ENCODE data around the gene PTCSC3.

Gene PTCSC3

DNA sequence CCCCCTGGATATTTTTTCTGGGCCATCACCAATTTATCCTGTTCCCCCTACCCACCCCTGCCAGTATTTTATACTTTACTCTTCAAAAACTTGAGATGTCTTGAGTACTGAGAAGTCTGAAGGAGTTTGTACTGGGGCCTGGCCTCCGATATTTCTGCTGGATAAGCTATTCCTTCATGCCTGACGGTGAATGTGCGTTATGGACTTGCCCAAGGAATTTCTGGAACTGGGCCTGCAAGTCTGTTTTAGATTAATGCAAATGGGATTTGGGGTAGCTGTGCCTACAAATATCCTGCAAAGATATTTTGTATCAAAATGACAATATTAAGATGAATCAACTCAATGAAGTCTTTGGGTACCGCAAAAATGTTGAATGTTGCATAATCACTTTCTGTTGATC, at the start of gene PTCSC3:
Gene PTCSC3, minus strand, starts transcription at position 199 of the 400 bp plus-strand sequence.
- no peak for DNase-seq

DNA sequence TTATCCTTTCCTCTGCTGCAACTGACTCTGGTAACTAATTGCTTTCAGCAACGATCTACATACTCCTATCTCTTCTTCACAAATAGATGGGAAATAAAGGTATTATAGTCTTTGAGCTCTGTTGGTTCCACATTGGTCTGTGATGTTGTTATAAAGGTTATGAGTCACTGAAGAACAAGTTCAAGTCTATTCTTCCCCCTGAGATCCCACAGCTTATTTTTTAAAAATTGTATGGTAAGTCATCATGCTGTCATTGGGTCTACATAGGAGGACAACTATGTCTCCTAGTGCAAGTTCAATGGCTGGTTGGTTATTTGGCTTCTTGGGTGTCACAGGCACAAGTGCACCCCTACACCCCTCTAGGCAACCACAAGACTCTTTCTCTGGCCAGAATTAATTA, 49.6 kb upstream of the PTCSC3 start:
- DNase-seq: no peak

DNA sequence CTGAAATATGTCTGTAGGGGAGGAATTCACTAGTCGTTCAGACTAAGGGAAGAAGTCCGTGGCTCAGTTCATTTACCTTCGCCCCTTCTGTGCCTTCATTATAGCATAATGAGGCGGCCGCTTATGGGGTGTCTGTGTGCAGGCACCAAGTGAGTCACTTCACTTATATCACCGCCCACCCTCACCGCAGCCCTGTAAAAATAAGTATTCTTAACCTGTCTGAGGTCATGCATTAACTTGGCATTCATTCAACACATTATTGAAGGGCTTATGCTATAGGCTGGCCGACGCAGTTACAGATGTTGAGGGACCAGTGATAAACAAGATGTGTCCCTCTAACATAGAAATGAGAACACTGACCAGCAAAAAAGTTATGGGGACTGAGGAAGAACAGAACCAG, 47.7 kb upstream of the PTCSC3 start:
- DNase-seq: no peak

DNA sequence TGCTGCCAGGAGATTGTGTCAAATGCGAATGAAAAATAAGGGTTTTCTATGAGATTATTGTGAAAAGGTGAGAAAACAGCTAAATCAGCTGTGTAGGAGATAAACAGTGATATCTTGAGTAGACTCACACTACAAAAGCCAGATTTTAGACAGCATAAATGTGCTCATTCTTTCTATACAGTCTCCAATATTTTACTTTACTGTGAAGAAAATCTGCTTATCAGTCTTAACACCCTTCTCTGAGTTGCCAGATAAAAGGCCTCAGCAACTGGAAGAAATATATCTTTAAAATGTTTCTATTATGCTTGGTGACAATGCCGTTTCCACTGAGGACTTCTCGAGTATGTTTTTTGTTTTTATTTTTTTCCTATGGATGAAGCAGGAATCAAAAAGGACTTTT, 47.0 kb upstream of the PTCSC3 start:
- DNase-seq: no peak

DNA sequence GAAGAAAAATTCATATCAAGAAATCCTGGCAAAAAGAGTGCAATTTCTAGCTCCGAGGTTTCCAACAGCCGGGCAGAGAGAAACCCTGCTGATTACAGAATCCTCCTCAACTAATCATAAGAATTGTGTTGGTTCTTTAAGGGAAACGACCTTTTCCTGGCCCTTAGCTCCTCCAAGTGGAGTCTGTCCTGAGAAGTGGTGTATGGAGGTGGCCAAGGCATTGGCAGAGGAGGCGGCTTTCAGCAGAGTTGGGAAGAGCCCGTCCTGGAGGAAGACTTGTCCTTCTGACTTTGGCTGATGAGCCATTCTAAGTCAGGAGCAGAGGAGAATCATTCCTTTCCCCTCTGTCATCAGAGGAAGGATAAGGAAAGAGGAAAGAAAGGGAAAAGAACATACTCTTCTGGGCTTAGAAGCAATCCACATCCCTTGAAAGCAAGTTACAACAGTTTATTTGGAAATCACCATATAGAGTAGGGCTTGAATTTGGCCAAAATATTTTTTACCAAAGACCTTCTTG, 46.5 kb upstream of the PTCSC3 start:
- DNase-seq: no peak

DNA sequence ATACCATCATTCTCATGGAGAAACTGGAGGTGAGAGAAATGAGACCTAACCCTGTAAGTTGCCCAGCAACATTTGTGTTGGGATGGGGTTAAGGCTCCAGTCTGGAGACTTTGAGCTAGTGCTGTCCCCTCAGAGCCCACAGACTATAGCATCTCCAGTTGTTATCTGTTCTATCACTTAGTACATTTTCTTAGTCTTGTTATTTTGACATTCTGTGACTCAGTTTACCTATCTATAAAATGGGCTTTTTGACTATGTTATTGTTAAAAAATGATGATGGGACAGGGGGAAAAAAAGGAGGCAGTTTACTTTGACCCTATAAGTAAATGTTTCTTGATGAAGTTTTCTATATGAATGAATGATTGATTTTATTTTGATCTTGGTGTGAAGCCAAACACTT, 45.8 kb upstream of the PTCSC3 start:
- no peak for DNase-seq

DNA sequence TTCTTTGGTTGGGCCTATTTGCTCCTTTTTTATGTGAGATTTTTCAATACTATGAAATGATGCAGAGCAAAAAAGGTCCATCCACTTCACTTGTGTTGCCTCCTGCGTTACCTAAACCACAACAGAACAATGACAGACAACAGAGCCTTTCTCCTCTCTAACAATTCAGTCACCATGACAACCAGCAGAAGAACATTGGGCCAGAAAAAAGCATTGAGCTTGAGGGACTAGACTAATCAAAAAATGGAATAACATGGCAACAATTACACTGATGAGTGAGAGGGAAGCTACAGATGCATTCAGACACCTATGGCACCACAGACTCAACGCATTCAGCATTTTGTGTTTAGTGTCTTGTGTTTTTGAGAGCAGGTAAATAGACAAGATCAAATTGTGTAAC, 44.6 kb upstream of the PTCSC3 start:
- peak; percentile 96 for DNase-seq

DNA sequence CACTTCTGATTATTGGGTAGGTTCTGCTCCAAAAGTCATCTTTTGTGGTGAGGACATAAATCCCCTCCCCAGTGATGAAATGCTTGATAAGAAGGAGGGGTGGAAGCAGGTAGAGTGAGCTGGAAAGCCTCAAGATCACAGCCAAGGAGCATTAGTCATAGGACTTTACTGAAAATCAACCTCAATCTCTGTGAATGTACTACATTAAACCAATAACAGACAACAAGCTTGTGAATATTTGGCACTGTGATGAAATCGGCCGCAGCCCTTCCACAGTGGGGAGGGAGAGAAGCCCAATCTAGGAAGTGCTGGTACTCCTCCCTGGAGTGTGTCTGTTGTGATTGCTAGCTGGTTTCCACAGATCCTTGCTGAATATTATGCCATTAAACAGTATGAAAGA, 41.2 kb upstream of the PTCSC3 start:
- DNase-seq: no peak

DNA sequence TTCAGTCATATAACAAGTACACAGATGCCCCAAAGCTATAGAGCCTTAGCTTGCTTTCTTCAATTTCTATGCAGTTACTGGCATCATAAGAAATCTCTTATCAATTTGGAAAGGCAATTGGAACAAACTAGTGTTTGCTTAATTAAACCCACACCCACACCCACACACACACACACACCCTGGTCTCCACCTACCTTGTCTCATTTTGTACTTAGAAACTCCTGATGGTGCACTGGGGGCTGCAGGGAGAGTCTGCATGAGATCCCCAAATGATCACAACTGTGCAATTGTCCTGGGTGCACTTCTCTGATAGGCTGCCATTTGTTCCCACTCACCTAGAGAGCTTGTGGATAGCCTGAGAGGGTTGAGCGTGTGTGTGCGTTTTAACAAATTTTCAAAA, 40.5 kb upstream of the PTCSC3 start:
- no peak for DNase-seq

DNA sequence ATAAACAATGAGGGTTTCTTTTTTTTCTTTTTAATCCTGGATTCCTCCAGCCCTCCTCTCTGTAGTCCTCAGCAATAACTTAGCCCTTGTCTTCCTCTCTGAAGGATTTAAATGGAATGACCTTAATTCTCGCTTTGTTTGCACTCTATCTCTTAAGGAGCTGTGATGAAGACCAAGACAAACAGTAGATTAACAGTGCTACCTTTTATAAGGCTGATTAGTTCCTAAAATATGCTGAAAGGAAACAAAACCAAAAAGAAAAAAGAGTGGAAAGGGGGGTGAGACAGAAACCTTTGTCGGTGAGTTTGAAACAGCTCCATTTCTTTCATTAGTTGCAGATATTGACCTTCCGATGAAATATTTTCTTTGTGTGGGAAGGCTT, 38.7 kb upstream of the PTCSC3 start:
- no peak for DNase-seq

DNA sequence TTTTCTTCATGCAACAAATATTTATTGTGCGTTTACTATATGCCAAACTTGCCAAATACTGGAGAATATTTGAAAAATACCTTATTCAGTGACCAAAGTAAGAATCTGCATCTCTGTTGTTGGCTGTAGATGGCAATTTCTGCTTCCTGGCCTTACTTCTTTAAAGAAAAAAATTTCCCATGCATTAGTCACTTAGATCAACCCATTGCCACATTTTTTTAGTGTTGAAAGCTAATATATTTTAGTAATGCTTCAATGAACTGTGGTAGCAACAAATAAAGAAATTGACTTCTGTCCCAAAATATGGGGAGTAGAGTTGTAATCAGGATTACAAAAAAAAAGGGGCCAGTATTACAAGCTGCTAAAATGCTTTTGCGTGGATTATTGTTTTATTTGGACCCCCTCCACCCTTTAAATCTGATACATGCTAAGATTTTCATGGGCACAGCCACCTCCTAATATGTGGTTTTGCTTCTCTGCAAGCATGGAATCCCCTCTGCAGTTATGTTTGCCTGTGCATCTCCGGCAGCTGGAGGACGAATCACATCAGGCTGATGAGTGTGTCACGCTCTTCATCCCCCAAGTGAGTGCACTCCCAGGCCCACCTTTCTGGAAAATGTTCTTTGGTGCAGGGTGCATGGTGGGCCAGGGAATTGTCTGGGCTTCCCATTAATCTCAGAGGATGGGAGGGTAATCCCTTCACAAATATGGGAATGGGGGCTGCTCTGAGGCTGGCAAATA, 38.1 kb upstream of the PTCSC3 start:
- DNase-seq: no peak

DNA sequence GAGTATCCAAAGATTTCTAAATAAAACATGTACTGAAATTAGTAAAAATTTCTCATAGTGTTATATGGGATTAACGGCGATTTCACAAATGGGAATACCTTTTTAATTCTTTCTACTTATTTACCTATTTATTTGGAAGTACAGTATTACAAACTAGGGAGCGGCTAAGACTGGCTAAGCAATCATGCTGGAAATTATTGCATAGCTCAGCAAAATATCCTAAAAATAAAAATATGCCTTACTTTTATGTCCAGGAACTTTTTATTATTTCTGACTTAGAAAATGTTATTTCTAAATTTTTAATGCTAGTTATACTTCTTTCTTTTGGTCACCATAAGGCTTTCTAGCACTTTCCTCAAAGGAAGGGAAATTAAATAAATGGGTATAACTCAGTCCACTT, 36.5 kb upstream of the PTCSC3 start:
- no peak for DNase-seq

DNA sequence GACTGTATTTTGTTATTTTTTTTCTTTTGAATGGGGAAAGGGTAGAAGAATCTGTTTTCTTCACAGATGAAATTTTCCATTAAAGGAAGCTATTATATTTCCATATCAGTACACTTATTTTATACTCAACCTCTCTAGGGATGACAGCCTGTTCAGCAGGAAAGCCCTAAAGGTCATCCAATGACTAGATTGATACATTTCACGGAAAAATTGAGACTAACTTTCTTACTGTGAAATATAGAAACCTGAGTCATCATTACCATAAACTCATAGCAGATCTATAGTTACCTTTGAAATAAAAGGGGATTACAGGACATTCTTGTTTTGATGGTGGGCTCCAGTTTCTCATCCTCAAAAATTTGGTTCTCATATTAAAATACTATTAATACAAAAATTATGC, 36.1 kb upstream of the PTCSC3 start:
- DNase-seq: no peak

DNA sequence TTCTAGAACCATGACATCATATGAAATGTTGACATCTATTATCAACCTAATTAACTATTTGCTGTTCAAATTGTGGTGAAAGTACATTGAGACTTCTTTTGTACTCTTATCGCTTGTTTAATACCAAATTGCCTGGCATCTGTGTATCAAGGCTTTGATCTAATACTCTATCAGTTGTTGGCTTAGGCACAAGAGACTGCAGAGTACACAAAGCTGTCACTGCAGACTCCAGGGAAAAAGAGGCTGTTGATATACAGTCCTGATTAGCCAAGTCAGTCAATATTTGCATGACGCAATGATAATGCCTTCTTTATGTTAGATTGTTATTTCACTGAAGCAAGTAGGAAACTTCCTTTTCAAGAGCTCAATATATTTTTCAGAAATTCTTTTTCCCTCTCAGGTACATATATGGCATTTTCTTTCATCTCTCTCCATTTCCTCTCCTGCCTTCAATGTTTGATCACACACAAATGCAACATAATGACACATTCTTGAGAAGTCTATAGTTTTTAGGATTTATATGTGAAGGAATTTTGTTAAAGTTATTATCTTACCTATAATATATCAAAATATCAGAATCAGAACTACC, 32.3 kb upstream of the PTCSC3 start:
- DNase-seq: peak; percentile 100

DNA sequence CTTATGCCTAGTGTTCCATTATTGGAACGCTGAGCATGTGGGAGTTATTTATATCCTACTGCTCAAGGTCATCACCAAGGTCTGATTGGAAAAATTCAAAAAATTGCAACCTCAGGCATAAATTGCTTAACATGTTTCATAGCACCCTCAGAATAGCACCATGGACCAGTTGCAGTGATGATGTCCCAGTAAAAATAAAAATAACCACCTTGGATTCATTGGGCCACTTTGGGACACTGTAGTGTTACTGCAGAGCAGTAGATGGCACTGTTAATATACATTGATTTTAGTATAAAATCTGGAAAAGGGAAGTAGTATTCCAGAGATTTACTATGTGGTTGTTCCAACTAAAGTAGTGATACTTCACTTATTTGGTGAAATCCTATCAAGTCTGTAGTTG, 31.0 kb upstream of the PTCSC3 start:
- DNase-seq: peak; percentile 96

DNA sequence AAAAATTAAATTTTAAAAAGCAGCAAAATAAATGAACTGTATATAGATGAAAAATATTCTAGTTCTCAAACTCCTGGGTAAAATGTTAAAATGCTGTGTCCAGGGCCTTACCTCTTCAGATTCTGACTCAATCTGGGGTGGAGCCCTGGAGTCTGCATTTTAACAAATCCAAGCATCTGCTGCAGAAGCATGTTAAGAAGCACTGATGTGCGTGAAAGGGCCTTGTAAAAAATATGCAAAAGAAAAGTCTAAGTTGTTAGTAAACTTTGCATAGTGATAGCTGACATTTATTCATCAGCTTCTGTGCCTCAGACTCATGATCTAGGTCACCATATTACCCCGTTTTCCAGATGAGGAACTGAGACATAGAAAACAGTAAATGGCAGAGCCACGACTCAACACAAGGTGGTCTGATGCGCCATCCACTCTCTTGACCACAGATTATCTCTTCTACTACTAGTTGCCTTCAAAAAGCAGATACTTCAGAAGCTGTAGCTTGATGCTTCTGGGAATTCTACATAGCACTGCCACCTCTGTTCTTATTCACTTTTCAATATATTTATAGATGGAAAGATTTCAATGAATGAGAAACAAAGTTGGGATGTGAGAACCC, 28.0 kb upstream of the PTCSC3 start:
- DNase-seq: no peak

DNA sequence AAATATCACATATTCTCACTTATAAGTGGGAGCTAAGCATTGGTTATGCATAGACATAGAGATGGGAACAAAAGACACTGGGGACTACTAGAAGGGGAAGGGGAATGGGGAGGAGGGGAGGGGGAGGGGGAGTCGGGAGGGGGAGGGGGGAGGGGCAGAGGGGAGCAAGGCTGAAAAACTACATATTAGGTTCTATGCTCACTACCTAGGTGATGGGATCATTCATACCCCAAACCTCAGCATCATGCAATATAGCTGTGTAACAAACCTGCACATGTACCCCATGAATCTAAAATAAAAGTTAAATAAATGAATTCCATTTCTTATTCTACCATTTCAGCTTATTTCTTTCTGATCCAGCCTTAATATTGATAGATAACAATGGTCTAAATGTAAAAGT, 21.9 kb upstream of the PTCSC3 start:
- no peak for DNase-seq

DNA sequence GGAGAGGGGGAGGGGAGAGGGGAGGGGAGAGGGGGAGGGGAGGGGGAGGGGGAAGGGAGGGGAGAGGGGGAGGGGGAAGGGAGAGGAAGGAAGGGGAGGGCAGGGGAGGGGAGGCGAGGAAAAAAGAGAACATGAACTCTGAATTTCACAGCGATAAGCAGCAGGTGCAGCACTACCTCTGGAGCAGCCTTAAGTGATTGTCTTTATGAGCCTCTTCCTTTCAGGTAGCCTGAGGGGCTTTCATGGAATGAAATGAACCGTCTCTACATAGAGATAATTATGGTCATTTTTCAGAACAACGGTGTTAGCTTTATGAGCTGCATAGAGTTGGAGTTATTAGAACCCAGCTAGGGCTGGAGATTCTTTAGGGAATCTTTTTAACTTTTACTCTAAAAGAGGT, 18.1 kb upstream of the PTCSC3 start:
- peak; percentile 70 for DNase-seq

DNA sequence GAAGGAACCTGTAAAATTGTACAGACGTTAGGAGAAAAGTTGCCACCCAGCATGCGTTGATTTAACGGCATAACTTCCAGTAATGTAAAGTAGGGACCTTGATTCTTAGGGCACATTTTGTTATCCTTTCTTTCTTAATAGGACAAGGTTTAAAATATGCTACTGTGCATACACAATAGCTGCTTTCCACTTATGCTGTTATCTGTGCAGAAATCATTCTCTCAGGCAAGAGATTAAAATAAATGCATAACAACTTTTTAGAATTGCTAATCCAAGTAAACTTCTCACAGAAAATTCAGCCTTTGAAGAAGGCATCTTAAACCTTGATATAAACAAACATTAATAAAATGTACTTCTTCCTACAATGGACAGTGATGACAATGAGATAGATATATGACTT, 16.0 kb upstream of the PTCSC3 start:
- no peak for DNase-seq

DNA sequence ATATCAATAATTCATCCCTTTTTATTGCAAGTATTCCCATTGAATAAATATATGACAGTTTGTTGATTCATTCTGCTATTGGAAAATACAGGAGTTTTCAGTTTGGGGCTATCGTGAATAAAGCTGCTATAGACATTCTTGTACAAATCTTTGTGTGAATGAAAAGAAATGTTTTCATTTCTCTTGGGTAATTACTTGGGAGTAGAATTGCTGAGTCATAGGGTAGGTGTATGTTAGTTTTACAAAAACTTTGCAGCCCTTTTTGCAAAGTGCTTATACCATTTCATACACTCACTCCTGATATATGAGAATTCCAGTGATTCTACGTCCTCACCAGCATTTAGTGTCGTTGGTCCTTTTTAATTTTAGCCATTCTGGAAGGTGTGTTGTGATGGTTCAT, 6.9 kb upstream of the PTCSC3 start:
- DNase-seq: no peak

DNA sequence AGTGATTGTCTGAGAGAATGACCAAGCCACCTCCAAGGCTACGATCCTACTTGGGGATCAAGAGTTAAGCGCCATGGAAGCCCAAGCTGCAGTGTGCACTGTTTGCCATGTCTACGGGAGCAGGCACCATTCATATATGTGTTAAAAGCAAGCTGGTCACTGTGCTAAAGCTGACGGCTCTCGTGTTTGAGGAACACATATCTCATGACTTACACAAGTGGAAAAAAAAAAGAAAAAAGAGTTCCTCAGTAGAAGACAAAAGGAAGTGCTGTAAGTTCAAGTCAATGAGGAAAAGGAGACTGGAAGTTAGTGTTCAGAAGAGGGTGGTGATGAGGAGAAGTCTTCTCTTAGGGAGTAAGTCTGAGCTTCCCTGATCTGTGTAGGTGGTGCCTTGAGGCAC, 4.9 kb upstream of the PTCSC3 start:
- no peak for DNase-seq

DNA sequence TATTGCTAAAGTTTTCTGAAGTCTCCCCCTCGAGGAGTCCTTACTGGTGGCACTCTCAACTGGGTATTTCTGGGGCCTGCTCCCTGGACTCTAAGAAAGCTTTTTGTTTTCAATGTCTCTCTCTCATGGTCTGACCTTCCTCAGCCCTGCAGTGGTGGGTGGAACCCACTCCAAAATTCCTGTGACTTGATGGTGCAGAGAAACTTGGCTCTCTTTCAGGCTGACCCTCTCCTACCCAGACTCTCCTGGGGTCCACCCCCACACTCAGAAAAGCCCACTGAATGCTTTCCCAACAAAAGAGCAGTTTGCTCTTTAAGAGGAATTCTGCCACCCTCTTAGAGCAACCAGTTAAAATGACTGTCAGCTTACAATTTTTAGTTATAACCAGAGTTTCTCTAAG, 967 bp upstream of the PTCSC3 start:
- DNase-seq: no peak

DNA sequence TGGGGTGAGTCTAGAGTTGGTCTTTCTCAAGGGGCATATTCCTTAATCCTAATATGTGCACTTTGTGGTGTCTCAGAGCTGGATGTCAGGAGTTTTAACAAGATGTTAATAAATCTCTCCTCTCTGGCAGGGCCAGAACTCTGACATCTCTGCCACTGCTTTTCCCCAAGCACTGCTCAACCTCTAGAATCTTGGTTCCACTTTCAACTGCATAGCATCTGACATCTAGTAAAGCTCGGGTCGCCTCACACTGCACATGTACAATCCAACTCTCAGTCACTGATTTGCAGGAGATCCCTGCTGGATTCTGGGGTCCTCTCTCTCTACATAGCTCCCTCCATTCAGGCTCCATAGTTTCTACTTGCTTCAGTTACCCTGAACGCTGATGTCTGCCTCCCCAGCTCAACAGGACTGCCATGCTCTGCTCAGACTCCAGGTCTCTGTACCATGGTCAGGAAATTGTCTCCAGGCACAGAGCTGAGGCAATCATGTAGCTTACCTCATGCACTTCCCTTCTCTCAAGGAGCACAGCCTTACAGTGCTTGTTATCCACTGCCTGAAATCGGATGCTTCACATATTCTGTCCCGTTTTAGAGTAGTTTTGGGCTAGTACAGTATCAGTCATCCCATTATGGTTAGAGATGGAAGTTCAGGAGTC, 1.6 kb downstream of the PTCSC3 start:
- DNase-seq: no peak

DNA sequence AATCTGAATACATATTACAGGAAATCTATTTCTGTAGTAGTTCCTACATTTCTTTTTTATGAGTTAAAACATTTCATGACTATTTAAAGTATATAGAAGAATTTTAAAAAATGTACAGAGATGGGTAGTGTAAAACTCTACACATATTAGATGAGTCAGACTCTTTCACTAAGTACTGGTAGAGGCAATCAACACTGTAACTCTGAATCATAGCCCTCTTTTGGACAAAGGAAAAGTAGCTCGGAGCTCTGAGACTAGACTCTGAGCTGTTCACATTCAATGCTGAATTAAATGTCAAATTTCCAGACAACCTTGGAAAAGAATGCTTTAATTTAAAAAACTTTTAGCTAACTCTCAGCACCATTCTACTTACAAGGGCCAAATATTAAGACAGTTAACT, 3.4 kb downstream of the PTCSC3 start:
- DNase-seq: no peak

Measured in NCI-H2029 (cell line).